Cardiac fibroblast (primary cell): Measurements from ENCODE around the gene FOLR2.

Experiments used
- DNase-seq, 2 donors: peaks; one replicate each; pipeline versions ENCODE4 v3.0.0 to v3.0.0-alpha.2; 2010; ENCODE audit warnings: low read depth in 2 of 2
- H3K4me3 ChIP-seq, 2 donors: replicated peaks in 1 of 2; 1 replicate in 1 of 2; 2 replicates in 1 of 2; pipeline ENCODE4 v1.5.1; 2011; ENCODE audit warnings: low read depth in 2 of 2, low read length in 2 of 2, mild to moderate bottlenecking in 2 of 2, moderate library complexity in 1 of 2
- CTCF ChIP-seq: IDR thresholded peaks from one replicate; pipeline ENCODE4 v1.5.1; 2011; ENCODE audit warnings: low read depth, mild to moderate bottlenecking, low read length, inconsistent platforms

Gene FOLR2

DNA sequence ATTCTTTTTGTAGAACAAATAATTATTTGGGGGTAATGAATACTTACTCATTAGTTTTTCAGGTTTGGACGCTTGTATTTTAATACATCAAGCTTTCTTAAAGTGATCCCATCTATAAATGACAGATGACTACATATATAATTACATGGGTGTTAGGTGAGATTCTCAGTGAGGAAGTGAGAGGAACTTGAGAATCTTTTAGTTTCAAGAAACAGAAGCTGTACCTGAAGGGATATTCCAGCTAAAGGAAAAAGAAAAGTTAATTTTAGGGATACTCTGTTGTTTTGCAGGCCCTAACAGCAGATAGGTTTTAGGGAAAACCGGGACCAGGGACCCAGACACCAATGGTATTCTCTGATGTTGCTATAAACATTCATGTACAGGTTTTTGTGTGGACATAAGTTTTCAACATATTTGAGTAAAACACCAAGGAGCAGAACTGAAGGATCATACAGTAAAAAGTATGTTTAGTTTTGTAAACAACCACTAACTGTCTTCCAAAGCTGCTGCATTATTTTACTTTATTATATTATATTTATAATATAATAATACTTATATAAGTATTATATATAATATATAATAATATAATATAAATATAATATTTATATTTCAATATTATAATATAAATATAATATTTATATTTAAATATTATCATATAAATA is 51.5 kb downstream of the FOLR2 start:
- DNase-seq = no peak
- H3K4me3 ChIP-seq = no peak overlapping the region
- TF ChIP-seq CTCF = no peak
